Spleen (tissue), 7 donors: ENCODE data around the gene SLC38A5.

Source experiments
- POLR2AphosphoS5 ChIP-seq, 3 donors: sonication (generic); formaldehyde crosslinking; IDR thresholded peaks; one replicate each; pipeline ENCODE4 v1.5.1; 2017; ENCODE audit warnings: antibody characterized with exemption in 3 of 3
- TF ChIP-seq, protein P1 (sequence below), 11 experiments: fragments of 200-600 bp in 7 of 11; fragments of 450-650 bp in 4 of 11; sonication (generic) in 4 of 11; IDR thresholded peaks in 8 of 11; conservative IDR thresholded peaks in 3 of 11; 1 replicate in 7 of 11; 2 replicates in 4 of 11; pipeline versions ENCODE4 v1.4.0 to v1.8.0; 2016 to 2021; ENCODE audit warnings: antibody characterized with exemption in 11 of 11, inconsistent platforms in 4 of 11, mild to moderate bottlenecking in 1 of 11
- donor health status: DM: no; HTN: no; CAD: no; lungs with moderate emphysema.
- donor health status: DM: no; HTN: no; CAD: no.
- donor health status: DM: no; HTN: no; CAD: no.

- TF ChIP-seq, protein P1, sequence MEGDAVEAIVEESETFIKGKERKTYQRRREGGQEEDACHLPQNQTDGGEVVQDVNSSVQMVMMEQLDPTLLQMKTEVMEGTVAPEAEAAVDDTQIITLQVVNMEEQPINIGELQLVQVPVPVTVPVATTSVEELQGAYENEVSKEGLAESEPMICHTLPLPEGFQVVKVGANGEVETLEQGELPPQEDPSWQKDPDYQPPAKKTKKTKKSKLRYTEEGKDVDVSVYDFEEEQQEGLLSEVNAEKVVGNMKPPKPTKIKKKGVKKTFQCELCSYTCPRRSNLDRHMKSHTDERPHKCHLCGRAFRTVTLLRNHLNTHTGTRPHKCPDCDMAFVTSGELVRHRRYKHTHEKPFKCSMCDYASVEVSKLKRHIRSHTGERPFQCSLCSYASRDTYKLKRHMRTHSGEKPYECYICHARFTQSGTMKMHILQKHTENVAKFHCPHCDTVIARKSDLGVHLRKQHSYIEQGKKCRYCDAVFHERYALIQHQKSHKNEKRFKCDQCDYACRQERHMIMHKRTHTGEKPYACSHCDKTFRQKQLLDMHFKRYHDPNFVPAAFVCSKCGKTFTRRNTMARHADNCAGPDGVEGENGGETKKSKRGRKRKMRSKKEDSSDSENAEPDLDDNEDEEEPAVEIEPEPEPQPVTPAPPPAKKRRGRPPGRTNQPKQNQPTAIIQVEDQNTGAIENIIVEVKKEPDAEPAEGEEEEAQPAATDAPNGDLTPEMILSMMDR (IDR thresholded peaks at IDR 0.05 in 8 of 11, conservative IDR thresholded peaks at IDR 0.05 in 3 of 11): no peak
- TF ChIP-seq POLR2AphosphoS5 (IDR thresholded peaks at IDR 0.05): no peak
These were observed 46.2 kb upstream of the SLC38A5 start for GRCh38 chrX:48516285-48516684.
